Activated effector memory CD4-positive, alpha-beta T cell treated with Interleukin-2 at 50 U/mL for 16 hours (primary cell): ENCODE data around the gene DIP2C.
"Not testable (repeated sequence)": the region's sequence is repeated elsewhere in the genome, so short reads cannot be mapped to it uniquely, and the experiment has no call there.

Experiments
- DNase-seq: peaks from one replicate; pipeline ENCODE4 v3.0.0-alpha.2; 2020

Gene DIP2C

DNA sequence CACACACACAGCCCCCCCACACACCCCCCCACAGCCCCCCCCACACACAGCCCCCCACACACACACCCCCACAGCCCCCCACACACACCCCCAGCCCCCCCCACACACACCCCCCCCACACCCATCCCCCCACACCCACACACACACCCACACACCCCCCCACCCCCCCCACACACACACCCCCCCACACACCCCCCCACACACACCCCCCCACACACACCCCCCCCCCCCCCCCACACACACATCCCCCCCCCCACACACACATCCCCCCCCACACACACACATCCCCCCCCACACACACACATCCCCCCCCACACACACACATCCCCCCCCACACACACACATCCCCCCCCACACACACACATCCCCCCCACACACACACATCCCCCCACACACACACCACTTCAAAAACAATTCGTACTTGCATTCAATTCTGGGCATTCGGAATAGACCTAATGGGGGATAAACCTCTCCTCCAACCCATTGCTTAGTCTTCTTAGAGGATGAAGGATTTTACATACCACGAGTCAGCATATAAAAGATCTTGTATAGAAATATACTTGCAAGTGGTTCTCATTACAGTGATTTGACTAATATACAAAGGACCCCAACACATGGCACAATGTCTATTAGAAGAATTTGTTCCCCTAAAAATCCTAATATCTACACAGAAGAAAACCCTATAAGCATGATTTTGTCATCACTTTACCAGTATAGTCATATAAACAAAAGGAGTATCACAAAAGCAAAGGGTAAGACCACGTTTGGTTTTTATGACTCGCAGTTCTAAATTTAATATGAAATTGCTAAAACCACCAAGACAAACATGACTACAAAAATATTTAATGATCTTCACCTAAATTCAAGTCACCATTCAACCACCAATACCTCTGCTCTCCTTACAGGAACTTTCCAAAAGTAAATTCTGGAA, 80.9 kb downstream of the DIP2C start:
- DNase-seq, result no peak

DNA sequence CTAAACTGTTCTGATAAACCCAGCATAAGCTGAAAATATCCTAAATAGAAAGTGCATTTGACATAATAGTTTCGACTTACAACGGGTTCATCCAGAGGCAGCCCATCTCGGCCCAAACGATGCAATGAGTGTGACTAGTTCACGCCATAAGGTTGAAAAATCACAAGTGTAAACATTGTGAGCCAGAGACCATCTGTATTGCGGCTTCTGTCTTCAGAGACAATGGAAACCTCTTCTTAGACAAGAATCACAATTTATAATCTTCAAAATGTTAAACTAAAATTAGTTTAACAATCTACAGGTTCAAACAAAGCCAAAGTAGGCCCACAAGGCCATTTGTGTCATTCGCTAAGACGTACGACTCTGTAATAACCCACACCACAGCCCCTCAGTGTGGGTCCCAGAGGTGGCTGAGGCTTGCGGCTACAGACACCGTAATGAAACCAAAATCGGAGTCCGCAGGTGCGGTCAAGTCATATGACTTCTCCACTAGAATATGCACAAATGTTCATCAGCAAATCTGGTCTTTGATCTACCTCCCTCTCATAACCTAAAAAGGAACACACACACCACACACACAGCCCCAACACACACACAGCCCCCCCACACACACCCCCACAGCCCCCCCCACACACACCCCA, 81.8 kb downstream of the DIP2C start:
- no peak for DNase-seq

GRCh38 chr10:606762-607544, 82.5 kb downstream of the DIP2C start:
- DNase-seq, result no peak

DNA sequence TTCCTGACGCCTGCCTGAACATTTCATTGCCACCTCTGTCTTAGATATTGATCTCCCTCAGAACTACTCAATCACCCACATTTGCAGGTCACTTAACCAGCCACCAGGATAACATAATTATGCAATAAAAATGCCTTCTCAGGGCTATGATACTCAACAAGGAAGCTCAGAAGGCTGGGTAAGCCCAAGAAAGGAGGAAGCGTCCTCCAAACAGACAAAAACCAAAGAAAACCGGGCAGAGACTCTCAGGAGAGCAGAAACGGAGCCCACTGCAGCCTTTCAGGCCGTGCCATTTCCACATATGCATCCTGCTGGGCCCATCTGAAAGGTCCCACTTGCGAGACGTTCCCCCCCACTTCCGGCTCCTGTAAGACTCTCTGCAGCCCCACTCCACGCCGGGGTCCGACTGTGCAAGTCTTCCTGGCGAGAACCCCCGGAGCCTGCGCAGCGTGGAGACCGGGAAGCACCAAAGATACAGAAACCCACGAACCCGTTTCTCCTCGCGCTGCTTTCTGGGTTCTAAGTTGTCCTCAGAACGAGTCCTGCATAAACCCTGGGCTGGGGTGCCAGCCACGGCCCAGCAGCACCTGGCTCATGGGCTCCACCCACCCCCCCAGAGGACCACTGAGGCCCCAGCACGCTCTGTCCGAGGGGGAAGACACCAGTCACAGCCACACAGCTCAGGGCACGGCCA, 83.7 kb downstream of the DIP2C start:
- DNase-seq, result no peak

GRCh38 chr10:604716-605631, 84.5 kb downstream of the DIP2C start:
- DNase-seq, result no peak

DNA sequence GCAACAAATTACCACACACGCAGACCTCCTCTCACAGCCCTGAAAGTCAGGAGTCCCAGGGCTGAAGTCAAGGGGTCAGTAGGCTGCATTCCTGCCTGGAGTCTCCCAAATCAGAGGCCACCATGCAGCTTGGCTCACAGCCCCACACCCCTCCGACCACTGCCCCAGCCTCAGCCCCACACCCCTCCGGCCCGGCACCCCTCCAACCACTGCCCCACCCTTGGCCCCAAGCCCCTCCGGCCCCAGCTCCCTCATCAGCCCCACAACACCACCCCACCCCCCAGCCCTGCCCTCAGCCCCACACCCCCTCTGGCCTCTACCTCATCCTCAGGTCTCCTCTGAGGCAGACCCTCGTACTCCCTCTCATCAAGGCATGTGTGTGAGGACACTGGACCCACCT, 85.7 kb downstream of the DIP2C start:
- no peak for DNase-seq

- no peak for DNase-seq
Observed at GRCh38 chr10:602391-603005, 87.0 kb downstream of the DIP2C start.

DNA sequence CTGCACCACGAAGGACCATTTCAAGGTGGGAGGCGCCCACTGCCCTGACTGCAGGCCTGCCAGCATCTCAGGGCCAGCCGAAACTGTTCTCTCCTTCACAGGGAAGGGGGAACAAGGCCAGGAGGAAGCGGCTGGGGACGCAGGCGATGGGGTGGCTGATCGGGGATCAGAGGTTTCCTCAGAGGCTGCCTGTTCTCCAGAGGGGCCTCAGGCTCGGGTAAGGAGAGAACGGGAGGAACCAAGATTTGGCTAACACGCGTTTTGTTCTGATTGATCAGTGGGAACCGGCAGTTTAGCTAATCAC, 87.9 kb downstream of the DIP2C start:
- no peak for DNase-seq

DNA sequence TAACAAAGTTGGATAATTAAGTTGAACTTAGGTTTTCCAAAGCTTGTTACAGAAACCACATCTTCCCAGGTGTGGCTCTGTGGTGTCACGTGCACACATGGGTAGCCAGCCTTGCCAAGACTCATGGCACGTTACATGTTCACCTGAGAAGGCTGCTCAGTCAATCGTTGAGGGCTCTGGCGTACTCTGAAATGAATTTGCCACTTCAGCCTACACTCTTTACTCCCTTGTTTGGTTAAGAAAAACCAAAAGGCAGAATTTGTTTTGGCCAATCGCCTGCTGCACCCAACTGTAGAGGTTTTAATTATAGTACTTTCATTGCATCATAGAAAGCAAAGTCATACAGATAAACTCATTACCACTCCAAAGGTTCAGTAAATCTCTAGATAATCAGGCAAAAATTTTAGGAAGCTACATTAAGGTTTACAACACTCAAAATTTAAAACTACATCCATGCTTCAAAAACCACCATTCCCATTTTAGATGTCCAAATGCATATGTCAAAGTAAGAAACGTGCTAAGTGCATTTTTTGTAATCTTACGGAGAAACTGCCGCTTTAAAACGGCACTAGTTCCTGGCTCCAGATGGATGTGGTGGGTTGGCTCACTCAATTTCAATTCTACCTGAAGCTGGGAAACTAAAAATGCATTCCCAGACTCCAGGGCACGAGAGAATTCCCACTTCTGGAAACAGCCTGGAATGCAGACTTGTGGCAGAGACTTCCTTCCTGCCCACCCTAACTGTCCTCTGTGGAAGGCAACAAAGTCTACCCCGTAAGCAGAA, 88.4 kb downstream of the DIP2C start:
- no peak for DNase-seq

GRCh38 chr10:600234-600633, 89.2 kb downstream of the DIP2C start:
- no peak for DNase-seq

DNA sequence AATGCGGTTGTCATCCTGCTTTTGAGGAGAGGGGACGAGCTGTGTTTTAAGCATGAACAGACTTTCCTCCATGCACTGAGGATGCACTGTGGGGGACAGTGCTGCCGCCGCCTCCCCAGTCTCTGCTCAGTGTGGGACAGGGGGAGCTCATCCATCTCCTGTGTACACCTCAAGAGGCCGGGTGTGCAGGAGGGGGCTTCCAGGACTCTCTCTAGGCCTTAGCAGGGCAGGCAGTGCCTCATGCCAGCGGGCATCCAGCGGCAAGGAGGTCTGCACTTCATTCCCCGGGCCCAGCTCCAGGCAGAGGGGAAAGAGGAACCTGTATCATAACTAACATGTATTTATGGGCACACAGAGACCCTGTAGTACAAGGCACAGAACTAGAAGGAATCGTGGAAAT, 89.7 kb downstream of the DIP2C start:
- no peak for DNase-seq

- DNase-seq, result no peak
Observed at GRCh38 chr10:598415-599170, 90.9 kb downstream of the DIP2C start.

DNA sequence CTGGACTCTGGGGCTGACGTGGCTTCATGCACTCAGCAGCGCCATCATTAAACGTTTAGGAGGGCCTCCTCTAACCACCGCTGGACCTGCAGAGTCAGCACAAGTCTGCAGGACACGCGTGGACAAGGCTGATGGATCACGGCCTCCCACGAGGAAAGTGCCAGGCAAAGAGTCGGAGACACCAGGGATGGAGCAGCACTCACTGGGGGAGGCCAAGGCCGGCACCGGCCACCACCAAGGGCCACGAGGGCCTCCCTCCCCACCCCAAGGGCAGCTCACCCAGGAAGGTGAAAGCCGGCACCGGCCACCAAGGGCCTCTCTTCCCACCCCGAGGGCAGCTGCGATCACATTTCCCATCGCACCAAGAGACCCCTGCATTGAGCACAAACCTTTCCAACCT, 91.5 kb downstream of the DIP2C start:
- no peak for DNase-seq

GRCh38 chr10:596725-597345, 92.6 kb downstream of the DIP2C start:
- DNase-seq, result no peak

DNA sequence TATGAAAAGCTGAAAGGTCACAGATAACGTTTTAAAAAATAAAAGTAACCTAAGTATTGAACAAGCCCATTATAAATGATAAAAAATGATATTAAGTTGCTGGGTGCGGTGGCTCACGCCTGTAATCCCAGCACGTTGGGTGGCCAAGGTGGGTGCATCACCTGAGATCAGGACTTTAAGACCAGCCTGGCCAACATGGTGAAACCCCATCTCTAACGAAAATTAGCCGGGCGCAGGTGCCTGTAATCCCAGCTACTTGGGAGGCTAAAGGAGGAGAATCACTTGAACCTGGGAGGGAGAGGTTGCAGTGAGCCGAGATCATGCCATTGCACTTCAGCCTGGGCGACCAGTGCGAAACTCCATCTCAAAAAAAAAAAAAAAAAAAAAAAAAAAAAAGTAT, 93.3 kb downstream of the DIP2C start:
- DNase-seq, result not testable (repeated sequence)

DNA sequence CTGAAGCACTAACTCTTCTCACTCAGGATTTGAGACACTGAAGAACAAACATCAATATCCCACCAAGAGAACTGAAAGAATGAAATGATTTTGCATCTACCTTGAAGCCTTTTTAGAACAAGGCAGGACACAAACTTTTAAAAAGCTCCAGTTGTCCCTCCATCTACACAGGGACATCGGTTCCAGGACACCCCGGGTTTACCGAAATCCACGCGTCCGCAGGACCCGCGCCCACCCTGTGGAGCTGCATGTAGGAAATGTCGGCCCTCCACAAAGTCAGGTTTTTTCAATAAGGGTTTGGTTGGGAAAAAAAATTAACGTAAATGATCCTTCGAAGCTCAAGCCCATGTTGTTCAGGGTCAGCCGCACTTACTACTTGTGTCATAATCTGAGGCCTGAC, 94.0 kb downstream of the DIP2C start:
- DNase-seq, result no peak

DNA sequence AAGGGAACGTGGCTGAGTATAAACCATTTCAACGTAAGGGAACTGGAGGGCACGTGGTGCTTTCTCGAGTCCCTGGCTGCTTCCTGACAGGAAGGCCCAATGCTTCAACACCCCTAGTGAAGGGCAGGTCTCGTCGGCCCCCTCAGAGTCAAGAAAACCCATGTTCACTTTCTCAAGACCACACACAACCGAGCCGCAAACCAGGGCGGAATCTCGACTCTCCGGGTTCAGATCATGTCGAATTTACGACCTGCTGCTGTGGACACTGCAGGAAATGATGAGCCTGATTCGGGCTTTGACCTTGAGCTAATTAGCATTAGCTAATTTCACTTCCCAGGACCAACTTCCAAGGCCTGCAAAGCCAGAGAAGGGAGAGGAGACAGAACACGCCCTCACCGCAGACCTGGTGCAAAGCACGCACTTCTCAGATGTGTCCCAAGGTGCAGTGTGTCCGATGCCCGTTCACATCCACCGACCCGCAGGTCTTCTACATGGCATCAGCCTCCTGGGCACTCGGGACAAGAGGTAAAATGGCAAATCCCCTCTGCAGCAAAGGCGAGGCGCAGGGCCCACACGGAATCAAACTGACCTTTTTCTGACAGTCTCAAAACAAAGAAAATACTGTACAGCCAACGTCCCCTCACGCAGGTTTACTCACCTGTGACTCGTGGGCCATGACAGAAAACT, 94.7 kb downstream of the DIP2C start:
- DNase-seq, result no peak

- DNase-seq, result no peak
Observed at GRCh38 chr10:593901-594457, 95.5 kb downstream of the DIP2C start.

DNA sequence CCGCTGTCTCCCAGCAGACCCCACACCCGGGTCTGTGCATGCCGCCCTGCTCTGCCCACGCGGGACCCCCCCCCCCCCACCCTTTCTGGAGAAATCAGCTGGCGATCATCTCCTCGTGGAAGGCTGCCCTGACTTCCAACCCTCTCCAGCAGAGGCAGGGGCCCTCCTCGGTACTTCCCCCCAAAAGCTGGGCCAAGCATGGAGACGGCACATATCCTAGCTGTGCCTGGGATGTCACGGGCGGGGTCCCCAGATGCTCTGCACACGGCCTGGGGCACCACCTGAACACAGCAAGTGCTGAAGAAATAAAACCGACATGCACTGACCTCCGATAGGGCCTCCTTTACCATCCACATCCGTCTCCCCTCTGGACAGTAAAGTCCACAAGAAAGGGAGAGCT, 96.0 kb downstream of the DIP2C start:
- DNase-seq, result no peak
